Measurements from ENCODE around the gene IGFBP3. TPM values are rescaled to one million over a fixed set of nuclear protein-coding genes. Genes with fewer than 3 reads are reported as not detected.

Gene IGFBP3
- total RNA-seq, 1 donor = 1,278 TPM

- TF ChIP-seq CTCF (IDR thresholded peaks at IDR 0.05; ENCODE audit: insufficient read depth, low read length) = no peak
- no peak for DNase-seq (ENCODE audit: low read depth)
- peak overlapping the region; percentile 45 for H3K4me3 ChIP-seq (ENCODE audit: low read depth, low read length)
Measured at GRCh38 chr7:45918556-45918955, 2.5 kb downstream of the IGFBP3 start.

GRCh38 chr7:45917658-45918057, 3.4 kb downstream of the IGFBP3 start:
- peak; percentile 97 for TF ChIP-seq CTCF (IDR thresholded peaks at IDR 0.05; ENCODE audit: insufficient read depth, low read length)
- H3K4me3 ChIP-seq (ENCODE audit: low read depth, low read length) = peak overlapping the region; percentile 54
- DNase-seq (ENCODE audit: low read depth) = peak; percentile 74

- DNase-seq (ENCODE audit: low read depth) = no peak
- no peak for TF ChIP-seq CTCF (IDR thresholded peaks at IDR 0.05; ENCODE audit: insufficient read depth, low read length)
- H3K4me3 ChIP-seq (ENCODE audit: low read depth, low read length) = no peak overlapping the region
Measured at GRCh38 chr7:45917064-45917463, 4.0 kb downstream of the IGFBP3 start.

- H3K4me3 ChIP-seq (ENCODE audit: low read depth, low read length) = no peak overlapping the region
- no peak for TF ChIP-seq CTCF (IDR thresholded peaks at IDR 0.05; ENCODE audit: insufficient read depth, low read length)
- peak; percentile 11 for DNase-seq (ENCODE audit: low read depth)
Measured at GRCh38 chr7:45915606-45916005, 5.5 kb downstream of the IGFBP3 start.

GRCh38 chr7:45914911-45915310, 6.2 kb downstream of the IGFBP3 start:
- DNase-seq (ENCODE audit: low read depth) = no peak
- TF ChIP-seq CTCF (IDR thresholded peaks at IDR 0.05; ENCODE audit: insufficient read depth, low read length) = no peak
- no peak overlapping the region for H3K4me3 ChIP-seq (ENCODE audit: low read depth, low read length)

GRCh38 chr7:45912972-45913371, 8.1 kb downstream of the IGFBP3 start:
- no peak for TF ChIP-seq CTCF (IDR thresholded peaks at IDR 0.05; ENCODE audit: insufficient read depth, low read length)
- no peak for DNase-seq (ENCODE audit: low read depth)

GRCh38 chr7:45911311-45911710, 9.8 kb downstream of the IGFBP3 start:
- no peak for DNase-seq (ENCODE audit: low read depth)

More at GRCh38 chr7:45912972-45913371, 8.1 kb downstream of the IGFBP3 start:
- no peak overlapping the region for H3K4me3 ChIP-seq (ENCODE audit: low read depth, low read length)

More at GRCh38 chr7:45911311-45911710, 9.8 kb downstream of the IGFBP3 start:
- no peak overlapping the region for H3K4me3 ChIP-seq (ENCODE audit: low read depth, low read length)
- TF ChIP-seq CTCF (IDR thresholded peaks at IDR 0.05; ENCODE audit: insufficient read depth, low read length) = no peak
